Suppressor macrophage (primary cell): ENCODE data around the gene ANKRD22.

Source experiments
- DNase-seq, 4 experiments: peaks; one replicate each; pipeline ENCODE4 v3.0.0-alpha.2; 2020 to 2022

Gene ANKRD22

DNA sequence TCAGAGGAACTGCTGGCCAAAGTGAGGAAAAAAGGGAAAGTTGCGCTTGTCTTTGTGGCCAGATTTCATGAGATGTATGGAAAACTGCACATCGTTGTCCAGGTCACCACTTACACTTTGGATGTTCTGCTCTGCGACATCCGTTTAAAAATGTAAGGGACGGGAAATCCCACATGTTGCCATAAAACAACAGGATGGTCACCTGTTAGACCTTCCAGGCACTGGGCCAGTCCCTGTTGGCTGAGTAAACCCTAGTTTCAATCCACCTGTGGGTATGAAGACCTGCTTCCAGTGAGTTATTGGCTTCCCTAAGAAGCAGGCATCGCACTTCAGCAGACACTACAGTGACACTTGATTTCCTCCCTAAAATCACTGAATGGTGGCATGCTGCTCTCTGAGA lies 25.7 kb upstream of the ANKRD22 start:
- DNase-seq, result no peak

DNA sequence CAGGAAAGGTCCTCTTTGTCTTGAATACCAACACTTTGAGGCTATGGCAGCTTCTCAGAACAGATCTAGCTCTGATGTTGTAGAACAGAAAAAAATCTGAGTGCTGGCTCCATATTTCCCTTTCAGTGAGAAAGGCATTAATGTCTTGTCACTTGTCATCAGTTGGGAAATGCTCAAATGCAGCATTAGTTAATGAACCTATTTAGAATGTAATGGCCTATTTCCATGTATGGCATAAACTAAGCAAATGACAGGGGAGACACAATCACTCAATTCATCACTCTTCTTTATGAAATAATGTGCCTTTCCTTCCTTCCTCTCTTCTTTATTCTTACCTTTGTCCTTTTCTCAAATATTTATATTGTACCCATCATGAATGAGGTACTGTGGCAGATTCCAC lies 23.4 kb upstream of the ANKRD22 start:
- no peak for DNase-seq

DNA sequence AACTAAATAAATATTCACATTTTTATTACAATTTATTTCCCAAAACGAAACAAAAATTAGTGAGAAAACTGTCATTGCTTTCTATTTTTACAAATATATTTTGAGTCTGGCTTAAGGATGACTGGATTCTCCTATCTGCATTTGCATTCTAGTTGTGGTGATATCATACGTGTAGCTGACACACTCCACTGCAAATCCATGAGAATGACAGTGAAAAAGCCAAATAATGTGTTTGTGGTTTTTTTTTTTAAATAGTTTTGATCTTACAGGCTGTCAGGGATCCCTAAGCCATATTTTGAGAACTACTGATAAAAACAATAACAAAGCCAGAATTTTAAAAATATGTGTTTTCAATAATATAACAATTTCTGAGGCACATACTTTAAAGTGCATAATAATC lies 22.6 kb upstream of the ANKRD22 start:
- DNase-seq, result no peak

DNA sequence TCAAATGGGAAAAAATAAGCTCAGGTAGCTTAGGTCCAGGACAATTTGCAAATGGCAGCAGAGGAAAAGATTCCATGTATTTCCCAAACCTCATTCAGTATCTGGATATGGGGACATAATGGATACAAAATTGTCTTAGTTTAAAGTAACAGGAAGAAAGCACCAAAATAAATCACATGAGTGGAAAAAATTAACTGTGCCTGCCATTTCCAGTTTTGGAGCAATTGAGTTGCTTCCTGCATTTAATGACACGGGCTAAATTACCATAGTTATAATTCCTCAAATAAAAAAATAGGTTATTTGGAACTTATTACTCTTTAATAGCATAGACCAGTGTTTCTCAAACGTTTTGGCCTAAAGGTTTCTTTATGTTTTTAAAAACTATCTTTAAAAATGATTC lies 22.1 kb upstream of the ANKRD22 start:
- no peak for DNase-seq

DNA sequence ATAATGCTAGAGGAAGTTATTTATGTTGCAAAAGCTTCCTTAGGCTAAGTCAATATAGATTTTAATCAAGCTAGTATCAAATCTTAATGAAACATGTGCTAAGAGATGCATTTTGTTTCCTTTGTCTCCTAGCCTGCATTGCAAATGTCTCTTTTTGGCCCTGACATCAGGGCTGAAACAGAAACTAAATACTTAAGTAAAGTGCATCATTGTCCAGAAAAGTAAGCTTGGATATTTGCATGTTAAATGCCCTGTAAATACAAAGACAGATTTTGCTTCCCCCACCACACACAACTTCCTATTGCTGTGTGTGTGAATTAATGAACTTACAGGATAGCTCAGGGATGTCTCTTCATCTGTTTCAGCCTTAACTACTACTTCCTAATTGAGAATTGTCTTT lies 18.4 kb upstream of the ANKRD22 start:
- DNase-seq, result no peak

DNA sequence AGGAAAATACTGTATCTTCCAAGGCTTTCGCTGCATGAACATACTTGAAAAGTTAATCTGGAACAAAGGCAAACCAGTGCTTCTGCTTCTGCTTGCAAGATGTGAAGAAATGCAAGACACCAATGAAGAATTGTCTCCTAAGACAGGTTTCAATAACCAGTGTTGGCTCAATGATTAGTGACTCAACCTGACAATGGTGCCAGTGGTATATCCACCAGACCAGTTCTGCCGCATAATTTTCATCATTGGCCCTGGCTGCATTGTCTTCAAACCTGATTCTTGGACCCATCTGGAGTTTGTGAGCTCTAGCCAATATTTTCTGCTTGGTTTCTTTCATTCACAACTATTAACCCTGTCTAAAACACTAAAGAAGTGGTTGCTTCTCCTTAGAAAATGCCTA lies 14.8 kb upstream of the ANKRD22 start:
- DNase-seq, result no peak

DNA sequence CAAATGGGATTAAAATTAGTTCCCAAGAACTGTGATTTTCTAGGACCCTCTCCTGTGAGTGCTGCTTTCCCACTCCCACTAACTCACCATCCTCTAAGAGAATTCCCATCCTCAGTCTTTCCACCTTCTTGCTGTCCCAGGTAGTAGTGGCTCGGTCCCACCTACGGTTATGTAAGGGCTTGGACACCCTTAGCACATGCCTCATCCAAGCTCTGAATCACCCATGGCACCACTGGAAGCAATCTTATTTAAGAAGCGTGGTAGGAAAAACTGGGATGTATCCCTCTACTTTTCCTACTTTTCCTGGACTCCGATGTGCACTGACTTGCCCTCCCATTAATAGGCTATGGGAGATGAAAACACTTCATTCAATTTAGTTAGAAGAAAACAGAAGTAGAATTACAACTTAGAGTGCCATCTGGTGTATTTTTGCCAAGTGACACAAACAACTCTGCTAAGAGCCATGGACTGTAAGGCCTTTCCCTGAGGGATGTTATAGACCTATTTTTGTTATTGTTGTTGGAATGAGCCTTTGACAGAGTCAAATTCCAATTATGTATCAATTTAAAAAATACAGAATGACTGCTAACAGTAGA lies 13.7 kb upstream of the ANKRD22 start:
- DNase-seq, result peak; percentile 34 to 71 (median 58)

DNA sequence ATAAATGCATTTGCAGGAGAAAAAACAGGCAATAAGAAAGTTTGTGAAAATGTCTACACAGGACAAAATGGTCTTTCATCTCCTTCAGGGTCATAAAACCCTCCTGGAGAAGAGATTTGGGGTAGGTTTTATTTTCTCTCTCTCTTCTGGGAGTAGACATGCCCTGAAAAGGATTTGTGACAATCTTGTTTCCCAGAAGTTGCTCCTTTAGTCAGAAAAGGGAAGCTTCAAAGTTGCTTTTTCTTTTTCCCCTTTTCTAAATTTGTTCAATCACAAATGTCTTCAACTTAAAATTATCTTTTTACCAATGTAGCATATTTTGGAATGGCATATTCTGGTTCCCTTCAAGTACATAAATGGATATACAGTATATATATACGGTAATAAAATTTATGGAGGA lies 9.4 kb upstream of the ANKRD22 start:
- peak in 2 of 4 experiments; percentile 33 to 46 for DNase-seq

DNA sequence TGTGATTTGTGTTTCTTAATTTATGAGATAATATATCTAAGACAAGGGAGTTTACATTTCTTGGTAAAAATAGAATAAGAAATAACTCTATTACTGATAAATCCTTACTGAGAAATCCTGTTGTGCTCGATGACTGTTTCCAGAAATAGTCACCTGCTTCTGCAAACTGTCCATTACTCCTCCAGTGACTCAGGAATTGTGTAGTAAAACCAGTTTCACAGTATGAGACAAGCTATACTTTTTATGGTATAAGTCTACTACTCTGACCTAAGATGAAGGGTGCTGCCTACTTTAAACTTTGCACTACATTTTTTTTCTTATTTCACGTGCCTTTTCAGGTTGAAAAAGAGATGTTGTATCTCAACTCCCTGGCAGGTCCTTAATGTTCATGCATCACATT lies 6.8 kb upstream of the ANKRD22 start:
- DNase-seq, result peak in 2 of 4 experiments; percentile 63 to 69

DNA sequence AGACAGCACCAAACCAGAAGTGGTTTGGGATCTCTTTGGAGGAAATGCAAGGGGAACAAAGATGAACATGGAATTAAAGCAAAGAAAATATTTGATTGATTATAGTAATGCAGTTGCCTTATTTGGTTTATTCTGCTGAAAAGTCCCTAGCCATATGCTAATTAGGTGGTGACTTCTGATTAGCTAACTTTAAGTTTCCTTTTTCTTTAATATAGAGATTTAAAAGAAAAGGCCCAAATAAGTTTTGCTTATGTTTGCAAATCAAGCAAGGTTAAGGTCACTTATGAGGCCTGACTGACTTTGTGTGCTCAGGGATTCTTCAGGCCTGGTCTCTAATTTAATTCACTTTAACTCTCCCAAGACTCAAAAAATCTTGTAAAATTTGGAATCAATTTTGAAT lies 6.2 kb upstream of the ANKRD22 start:
- no peak for DNase-seq

DNA sequence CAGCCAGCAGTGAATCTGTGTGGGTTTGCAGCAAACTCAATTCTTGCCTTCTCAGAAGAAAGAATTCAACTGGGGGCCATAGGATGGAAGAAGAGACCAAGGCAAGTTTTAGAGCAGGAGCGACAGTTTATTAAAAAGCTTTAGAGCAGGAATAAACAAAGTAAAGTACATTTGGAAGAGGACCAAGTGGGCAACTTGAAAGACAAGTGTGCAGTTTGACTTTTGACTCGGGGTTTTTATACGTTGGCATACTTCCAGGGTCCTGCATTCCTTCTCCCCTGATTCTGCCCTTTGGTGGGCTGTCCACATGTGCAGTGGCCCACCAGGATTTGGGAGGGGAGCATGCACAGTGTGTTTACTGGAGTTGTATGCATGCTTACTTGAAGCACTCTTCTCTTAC lies 3.0 kb upstream of the ANKRD22 start:
- DNase-seq, result no peak

DNA sequence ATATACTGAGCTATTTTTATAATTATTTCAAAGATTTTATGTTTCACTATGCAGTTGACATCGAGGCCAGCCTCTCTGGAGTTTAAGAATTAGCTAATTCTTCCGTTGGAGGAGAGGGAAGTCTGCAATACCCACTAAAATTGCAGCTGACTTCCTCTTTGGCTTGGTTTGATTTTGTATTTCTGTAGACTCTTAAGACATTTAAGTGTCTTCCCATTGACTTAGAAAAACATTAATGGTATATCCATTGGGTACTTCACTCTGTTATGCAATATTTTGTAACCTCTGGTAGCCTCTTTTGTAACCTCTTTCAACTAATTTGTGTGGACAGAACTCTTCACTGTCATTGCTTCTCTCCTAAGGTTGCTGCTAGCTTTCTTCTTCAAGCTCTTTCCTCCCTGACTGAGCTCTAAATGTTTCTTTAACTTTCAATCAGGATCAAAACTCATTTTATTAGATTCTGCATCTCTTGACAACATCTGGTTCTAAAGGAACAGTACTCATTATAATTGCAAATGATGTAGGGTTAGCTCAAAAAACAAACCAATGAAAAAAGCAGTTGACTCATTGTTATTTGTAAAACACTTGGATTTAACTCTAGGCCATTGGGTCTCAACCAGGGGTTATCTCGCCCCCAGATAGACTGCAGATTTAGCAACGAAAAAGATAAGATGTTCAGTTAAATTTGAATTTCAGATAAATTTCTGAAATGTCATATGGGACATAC lies 1.7 kb upstream of the ANKRD22 start:
- peak; percentile 72 to 92 (median 82) for DNase-seq

DNA sequence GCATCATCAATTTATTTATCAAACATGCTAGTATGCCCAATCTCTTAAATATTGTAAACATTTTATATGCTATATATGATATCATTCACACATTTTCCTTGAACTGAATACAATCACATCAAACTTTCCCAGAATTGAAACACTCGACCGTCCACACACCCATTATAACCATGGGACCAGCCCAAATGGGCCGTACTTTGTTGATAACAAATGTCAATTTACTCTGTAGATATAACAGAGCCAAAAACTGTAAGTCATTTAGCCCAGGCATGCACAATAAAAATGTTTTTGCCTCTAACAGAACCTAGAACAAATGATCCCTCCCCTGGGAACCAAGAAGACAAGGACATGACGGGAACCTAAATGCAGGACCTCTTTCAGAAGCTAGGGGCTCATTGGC lies 683 bp upstream of the ANKRD22 start:
- DNase-seq, result no peak

DNA sequence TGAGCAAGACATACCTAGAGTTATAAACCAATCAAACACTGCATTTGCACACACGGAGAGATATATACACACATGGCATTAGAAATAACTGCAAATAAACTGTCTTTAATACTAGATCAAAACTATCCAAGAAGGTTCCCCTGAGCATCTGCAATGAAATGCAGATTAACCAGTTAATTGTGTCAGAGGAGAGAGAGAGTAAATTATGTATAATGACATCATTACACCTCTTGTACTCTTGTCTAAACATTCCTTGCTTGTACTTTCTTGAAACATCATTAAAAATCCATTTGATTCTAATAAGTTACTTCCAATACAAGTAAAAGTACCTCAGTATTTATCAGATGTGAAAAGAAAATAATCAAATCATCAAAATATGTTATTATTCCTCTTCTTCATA lies 932 bp downstream of the ANKRD22 start:
- DNase-seq, result no peak

DNA sequence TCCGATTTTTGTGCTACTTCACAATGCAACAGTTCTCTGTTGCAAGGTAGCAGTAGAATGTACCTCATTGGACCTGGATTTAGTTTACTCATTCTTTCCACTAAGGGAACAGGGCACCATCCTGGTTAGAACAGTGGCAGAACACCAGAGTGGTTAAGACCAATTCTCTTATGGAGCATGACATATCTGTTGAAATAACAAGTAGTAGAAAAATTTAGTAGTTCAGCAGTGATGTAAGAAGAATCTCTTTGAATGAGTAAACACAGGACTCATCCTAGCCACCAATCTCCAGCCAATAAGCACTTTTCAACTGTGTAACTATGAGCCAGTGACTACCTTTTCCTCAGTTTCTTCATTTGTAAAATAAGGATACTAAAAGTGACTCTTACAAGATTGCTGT lies 2.4 kb downstream of the ANKRD22 start:
- peak in 1 of 4 experiments; percentile 34 for DNase-seq

DNA sequence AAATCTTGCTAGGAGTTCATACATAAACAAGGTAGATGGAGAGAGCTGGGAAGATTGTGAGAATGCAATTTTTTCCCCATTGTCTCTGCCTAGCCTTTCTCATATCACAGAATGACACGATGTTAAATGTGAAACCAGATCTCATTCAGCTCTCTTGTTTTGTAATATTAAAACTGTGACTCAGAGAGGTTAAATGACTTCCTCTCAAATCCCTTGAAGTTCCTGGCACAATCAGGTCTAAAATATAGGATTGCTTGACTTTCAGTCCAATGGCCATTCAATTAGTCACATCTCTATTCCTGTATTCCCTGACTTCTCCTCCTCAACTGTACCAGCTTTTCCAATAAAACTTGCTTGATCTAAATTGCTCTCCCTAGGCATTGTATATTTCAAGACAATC lies 3.1 kb downstream of the ANKRD22 start:
- peak in 3 of 4 experiments; percentile 29 to 76 (median 70) for DNase-seq

DNA sequence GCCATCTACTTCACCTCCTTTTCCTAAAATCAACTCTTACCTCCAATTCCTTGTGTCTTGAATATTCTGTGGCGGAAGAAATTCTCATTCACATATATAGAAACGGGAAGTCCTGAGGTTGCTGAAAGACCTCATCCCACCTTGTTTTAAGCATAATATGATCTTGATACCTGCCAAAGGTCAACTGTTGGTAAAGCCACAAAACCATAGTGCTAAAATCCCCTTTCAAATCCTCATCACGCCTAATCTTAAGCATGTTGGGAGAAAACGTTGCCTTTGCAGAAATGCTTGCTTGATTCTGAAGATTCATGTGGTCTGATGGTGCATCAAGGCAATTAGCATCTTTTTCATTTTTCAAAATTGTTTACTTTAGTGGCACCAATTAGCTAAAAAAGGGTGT lies 8.5 kb downstream of the ANKRD22 start:
- no peak for DNase-seq

DNA sequence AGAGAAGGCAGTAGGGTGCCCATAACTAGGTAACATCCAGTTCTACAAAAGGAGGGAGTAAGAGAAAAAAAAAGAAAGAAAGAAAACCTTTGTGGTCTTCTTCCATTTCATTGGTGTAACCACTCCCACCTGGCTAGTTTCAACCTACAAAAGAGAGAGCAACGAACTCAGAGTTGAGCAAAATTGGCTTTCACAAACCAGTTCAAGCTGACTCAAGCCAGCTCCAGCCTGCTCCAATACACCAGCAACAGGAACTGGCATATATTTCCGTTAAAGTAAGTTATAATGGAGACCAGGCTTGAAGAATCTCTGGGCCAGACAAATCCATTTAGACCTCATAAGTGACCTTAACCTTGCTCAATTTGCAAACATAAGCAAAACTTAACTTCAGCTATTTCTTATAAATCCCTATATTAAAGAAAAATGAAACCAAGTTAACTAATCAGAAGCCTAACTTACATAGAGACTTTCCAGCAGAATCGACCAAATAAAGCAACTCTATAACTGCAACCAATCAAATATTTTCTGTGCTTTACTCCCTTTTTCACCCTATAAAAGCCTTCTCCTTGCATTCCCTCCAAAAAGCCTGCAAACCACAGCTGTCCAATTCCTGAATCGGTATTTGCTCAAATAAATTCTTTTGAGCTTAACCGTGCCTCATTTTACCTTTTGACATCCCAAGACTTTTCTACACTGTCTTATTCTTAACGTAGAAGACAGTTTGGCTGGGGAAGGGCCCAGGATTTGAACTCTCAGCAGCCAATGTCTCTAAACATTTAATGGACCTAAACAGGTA lies 10.1 kb downstream of the ANKRD22 start:
- no peak for DNase-seq

DNA sequence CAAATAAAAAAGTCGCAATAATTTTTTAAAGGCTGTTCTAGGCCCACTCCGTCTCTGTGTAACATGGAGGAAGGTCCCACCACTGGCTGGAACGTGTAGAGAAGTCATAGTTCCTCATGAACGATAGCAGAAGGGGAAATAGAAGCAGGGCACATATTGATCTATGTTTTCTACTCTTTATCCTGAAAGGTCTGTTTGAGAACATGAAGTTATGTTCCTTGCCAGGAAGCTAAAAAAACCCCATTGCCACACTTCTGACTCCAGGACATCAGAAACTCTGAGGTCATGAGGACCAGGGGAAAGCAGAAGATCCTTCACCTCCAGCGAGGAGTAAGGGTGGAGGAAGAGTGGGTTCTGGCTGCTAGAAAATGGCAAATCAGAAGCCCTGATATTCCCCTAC lies 10.8 kb downstream of the ANKRD22 start:
- peak; percentile 18 to 48 (median 34) for DNase-seq

DNA sequence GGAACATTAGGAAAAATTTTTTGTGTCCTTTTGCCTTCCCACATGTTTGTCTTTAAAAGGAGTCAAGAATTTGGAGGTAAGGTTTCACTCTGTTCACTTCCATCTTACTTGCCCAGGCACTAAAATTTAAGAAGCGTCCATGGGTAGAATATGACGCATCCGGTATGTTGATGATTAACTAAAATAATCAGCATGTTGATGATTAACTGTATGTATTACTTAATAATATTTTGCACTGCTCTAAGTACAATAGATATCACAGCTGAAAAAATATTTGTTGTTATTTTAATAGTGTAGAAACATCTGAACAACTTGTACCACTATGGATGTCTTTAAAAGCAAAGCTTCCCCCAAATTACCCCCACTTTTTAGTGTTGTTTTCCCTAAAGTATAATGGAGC lies 11.5 kb downstream of the ANKRD22 start:
- DNase-seq, result no peak

DNA sequence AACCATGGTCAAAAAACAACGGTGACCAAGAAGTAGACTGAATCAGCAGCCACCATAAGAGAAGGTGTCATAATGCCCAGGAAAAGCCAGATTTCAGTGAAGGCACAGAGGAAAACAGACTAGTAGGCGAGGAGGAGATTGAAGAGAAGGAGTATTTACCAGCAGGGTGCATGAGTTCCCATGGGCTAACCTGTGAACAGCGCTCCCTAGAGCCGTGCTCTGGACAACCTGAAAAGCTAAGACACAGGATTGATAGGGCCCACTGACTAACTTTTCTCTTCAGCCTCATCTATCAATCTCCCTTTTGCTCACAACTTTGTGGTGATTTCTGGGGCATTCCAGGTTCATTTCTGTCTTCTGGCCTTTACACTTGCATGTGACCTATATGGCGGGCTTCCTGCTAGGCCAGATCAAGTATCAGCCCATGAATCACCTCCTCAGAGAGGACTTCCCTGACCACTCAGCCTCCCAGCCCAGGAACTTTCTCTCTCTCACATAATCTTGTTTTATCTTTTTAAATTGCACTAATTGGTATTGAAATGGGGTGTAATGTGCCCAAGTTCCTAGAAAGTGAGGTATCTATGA lies 12.8 kb downstream of the ANKRD22 start:
- peak in 1 of 4 experiments; percentile 17 for DNase-seq

DNA sequence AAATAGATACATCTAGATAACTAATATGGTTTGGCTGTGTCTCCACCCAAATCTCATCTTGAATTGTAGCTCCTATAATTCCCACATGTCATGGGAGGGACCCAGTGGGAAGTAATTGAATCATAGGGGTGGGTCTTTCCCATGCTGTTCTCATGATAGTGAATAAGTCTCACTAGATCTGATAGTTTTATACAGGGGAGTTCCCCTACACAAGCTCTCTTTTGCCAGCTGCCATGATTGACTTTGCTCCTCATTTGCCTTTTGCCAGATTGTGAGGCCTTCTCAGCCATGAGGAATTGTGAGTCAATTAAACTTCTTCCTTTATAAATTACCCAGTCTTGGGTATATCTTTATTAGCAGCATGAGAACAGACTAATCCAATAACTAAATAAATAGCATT lies 14.0 kb downstream of the ANKRD22 start:
- peak in 1 of 4 experiments; percentile 19 for DNase-seq

DNA sequence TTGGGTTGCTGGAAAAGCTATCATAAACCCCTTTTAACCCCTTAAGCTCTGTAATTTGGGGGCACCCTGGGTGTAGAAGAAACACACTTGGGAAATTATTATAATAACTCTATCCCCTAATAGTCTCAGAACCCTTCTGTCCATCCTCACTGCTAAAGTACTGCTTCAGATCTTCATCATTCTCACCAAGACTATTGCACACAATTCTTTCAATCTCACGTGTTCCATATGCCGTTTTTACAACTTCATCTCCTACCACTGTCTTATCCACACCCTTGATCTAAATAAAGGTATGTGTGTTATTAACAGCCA lies 15.8 kb downstream of the ANKRD22 start:
- DNase-seq, result no peak
